ENCODE measurements around the gene SELENOI. TPM values are rescaled to one million over a fixed set of nuclear protein-coding genes. Genes with fewer than 3 reads are reported as not detected.
"Not testable (repeated sequence)": the region's sequence is repeated elsewhere in the genome, so short reads cannot be mapped to it uniquely, and the experiment has no call there.

SELENOI gene
- total and polyA plus RNA-seq, 2 donors, result 4.6 to 9.1 TPM

DNA sequence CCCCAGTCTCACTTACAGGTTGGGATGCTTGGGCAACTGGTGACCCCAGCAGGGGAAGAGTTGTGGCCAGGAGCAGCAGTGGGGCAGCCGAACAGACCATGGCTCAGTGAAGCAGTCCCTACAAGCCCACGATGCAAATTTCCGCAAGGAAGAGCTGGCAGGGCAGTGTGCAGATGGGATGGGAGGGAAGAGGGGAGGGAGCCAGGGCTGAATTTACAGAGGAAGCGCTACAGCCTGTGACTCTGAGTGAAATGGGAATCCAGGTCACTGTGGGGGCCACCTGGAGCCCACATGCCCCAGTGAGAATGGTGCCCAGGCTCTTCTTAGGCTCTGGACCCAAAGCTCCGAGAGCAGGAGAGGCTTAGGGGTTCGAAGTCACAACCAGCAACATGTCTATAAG, 27.0 kb upstream of the SELENOI start:
- WGBS, result 94% methylated on average over 6 of the region's 6 CpGs
- no peaks in the 10 kb centered on the region for H3K4me1 ChIP-seq (ENCODE audit: control insufficient read depth in 2 of 2, insufficient read depth in 2 of 2, low read length in 2 of 2)

DNA sequence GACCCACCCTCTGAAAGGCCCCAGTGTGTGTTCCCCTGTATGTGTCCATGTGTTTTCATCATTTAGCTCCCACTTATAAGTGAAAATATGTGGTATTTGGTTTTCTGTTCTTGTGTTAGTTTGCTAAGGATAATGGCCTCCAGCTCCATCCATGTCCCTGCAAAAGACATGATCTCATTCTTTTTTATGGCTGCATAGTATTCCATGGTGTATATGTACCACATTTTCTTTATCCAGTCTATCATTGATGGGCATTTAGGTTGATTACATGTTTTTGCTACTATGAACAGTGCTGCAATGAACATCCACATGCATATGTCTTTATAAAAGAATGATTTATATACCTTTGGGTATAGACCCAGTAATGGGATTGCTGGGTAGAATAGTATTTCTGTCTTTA, 21.5 kb upstream of the SELENOI start:
- not testable (repeated sequence) for H3K9me3 ChIP-seq (ENCODE audit: control insufficient read depth in 2 of 2, insufficient read depth in 1 of 2, low read length in 1 of 2); H3K27ac ChIP-seq (ENCODE audit: low read depth in 1 of 2, low read length in 1 of 2); H3K4me3 ChIP-seq (ENCODE audit: low read length in 2 of 2); H3K4me1 ChIP-seq (ENCODE audit: control insufficient read depth in 2 of 2, insufficient read depth in 2 of 2, low read length in 2 of 2); H3K27me3 ChIP-seq (ENCODE audit: control insufficient read depth in 2 of 2, insufficient read depth in 1 of 2, low read length in 1 of 2); H3K36me3 ChIP-seq (ENCODE audit: control insufficient read depth in 2 of 2, insufficient read depth in 2 of 2, low read length in 1 of 2); DNase-seq (ENCODE audit: low read depth in 6 of 9, low spot score in 9 of 9)

More for the DNA sequence above, 27.0 kb upstream of the SELENOI start:
- H3K27ac ChIP-seq (ENCODE audit: low read depth in 1 of 2, low read length in 1 of 2), result no peak overlapping the region
- no peaks in the 10 kb centered on the region for H3K36me3 ChIP-seq (ENCODE audit: control insufficient read depth in 2 of 2, insufficient read depth in 2 of 2, low read length in 1 of 2)
- H3K4me3 ChIP-seq (ENCODE audit: low read length in 2 of 2), result no peak overlapping the region
- no peaks in the 10 kb centered on the region for H3K9me3 ChIP-seq (ENCODE audit: control insufficient read depth in 2 of 2, insufficient read depth in 1 of 2, low read length in 1 of 2)
- no peak for DNase-seq (ENCODE audit: low read depth in 6 of 9, low spot score in 9 of 9)
- no peaks in the 10 kb centered on the region for H3K27me3 ChIP-seq (ENCODE audit: control insufficient read depth in 2 of 2, insufficient read depth in 1 of 2, low read length in 1 of 2)

GRCh38 chr2:26324903-26325302, 21.0 kb upstream of the SELENOI start:
- Histone ChIP-seq H3K4me3 (ENCODE audit: low read length in 2 of 2) (no peak overlapping the region), H3K9me3 (ENCODE audit: control insufficient read depth in 2 of 2, insufficient read depth in 1 of 2, low read length in 1 of 2) (no peaks in the 10 kb centered on the region), H3K36me3 (ENCODE audit: control insufficient read depth in 2 of 2, insufficient read depth in 2 of 2, low read length in 1 of 2) (no peaks in the 10 kb centered on the region), H3K27me3 (ENCODE audit: control insufficient read depth in 2 of 2, insufficient read depth in 1 of 2, low read length in 1 of 2) (no peaks in the 10 kb centered on the region), H3K27ac (ENCODE audit: low read depth in 1 of 2, low read length in 1 of 2) (no peak overlapping the region), H3K4me1 (ENCODE audit: control insufficient read depth in 2 of 2, insufficient read depth in 2 of 2, low read length in 2 of 2) (no peaks in the 10 kb centered on the region)
- WGBS, result 80% methylated on average over 3 of the region's 3 CpGs
- DNase-seq (ENCODE audit: low read depth in 6 of 9, low spot score in 9 of 9), result no peak

DNA sequence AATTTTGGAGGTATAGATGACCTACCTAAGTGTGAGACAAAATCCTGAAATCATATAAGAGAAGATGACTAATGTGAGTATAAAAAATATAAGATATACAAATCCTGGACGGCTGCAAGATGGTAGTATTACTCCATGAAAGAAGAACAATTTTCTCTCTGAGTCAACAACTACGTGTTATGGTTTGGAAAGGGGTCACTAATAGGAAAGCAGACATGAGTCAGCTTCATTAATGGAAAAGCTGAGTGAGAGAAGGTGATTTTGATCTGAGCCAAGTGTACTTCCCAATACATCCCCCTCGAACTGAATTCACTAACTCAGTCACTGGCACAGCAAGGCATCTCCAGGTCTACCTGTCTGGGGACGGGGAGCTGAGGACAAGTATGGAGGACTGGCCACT, 20.1 kb upstream of the SELENOI start:
- DNase-seq (ENCODE audit: low read depth in 6 of 9, low spot score in 9 of 9), result no peak
- H3K27me3 ChIP-seq (ENCODE audit: control insufficient read depth in 2 of 2, insufficient read depth in 1 of 2, low read length in 1 of 2), result no peaks in the 10 kb centered on the region
- H3K27ac ChIP-seq (ENCODE audit: low read depth in 1 of 2, low read length in 1 of 2), result no peak overlapping the region
- H3K36me3 ChIP-seq (ENCODE audit: control insufficient read depth in 2 of 2, insufficient read depth in 2 of 2, low read length in 1 of 2), result no peaks in the 10 kb centered on the region
- H3K4me1 ChIP-seq (ENCODE audit: control insufficient read depth in 2 of 2, insufficient read depth in 2 of 2, low read length in 2 of 2), result peaks cover 0 to 6% of the 10 kb centered on the region in 2 donors
- H3K4me3 ChIP-seq (ENCODE audit: low read length in 2 of 2), result no peak overlapping the region
- no peaks in the 10 kb centered on the region for H3K9me3 ChIP-seq (ENCODE audit: control insufficient read depth in 2 of 2, insufficient read depth in 1 of 2, low read length in 1 of 2)
- WGBS, result 93% methylated on average over 4 of the region's 4 CpGs

GRCh38 chr2:26326514-26326913, 19.4 kb upstream of the SELENOI start:
- H3K4me1 ChIP-seq (ENCODE audit: control insufficient read depth in 2 of 2, insufficient read depth in 2 of 2, low read length in 2 of 2), result peaks cover 0 to 6% of the 10 kb centered on the region in 2 donors
- 92% methylated on average over 1 of the region's 1 CpG for WGBS

GRCh38 chr2:26327291-26328272, 18.4 kb upstream of the SELENOI start:
- H3K27ac ChIP-seq (ENCODE audit: low read depth in 1 of 2, low read length in 1 of 2), result no peak overlapping the region
- DNase-seq (ENCODE audit: low read depth in 6 of 9, low spot score in 9 of 9), result no peak
- H3K4me1 ChIP-seq (ENCODE audit: control insufficient read depth in 2 of 2, insufficient read depth in 2 of 2, low read length in 2 of 2), result peaks cover 0 to 6% of the 10 kb centered on the region in 2 donors
- H3K36me3 ChIP-seq (ENCODE audit: control insufficient read depth in 2 of 2, insufficient read depth in 2 of 2, low read length in 1 of 2), result no peaks in the 10 kb centered on the region
- H3K9me3 ChIP-seq (ENCODE audit: control insufficient read depth in 2 of 2, insufficient read depth in 1 of 2, low read length in 1 of 2), result no peaks in the 10 kb centered on the region
- H3K4me3 ChIP-seq (ENCODE audit: low read length in 2 of 2), result no peak overlapping the region
- WGBS, result 82% methylated on average over 5 of the region's 5 CpGs
- no peaks in the 10 kb centered on the region for H3K27me3 ChIP-seq (ENCODE audit: control insufficient read depth in 2 of 2, insufficient read depth in 1 of 2, low read length in 1 of 2)

More at GRCh38 chr2:26326514-26326913, 19.4 kb upstream of the SELENOI start:
- no peaks in the 10 kb centered on the region for H3K27me3 ChIP-seq (ENCODE audit: control insufficient read depth in 2 of 2, insufficient read depth in 1 of 2, low read length in 1 of 2)
- H3K36me3 ChIP-seq (ENCODE audit: control insufficient read depth in 2 of 2, insufficient read depth in 2 of 2, low read length in 1 of 2), result no peaks in the 10 kb centered on the region
- no peaks in the 10 kb centered on the region for H3K9me3 ChIP-seq (ENCODE audit: control insufficient read depth in 2 of 2, insufficient read depth in 1 of 2, low read length in 1 of 2)
- no peak overlapping the region for H3K27ac ChIP-seq (ENCODE audit: low read depth in 1 of 2, low read length in 1 of 2)
- no peak overlapping the region for H3K4me3 ChIP-seq (ENCODE audit: low read length in 2 of 2)
- DNase-seq (ENCODE audit: low read depth in 6 of 9, low spot score in 9 of 9), result no peak

DNA sequence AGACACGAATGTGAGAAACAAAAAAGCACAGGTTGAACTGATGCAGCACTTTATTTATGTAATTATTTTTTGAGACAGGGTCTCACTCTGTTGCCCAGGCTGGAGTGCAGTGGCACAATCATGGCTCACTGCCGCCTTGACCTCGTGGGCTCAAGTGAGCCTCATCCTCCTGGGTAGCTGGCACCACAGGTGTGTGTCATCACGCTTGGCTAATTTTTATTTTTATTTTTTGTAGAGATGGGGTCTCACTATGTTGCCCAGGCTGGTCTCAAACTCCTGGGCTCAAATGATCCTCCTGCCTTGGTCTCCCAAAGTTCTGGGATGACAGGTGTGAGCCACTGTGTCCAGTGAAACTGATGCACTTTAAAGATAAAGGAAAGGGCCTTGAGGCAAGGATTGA, 16.9 kb upstream of the SELENOI start:
- not testable (repeated sequence) for H3K27me3 ChIP-seq (ENCODE audit: control insufficient read depth in 2 of 2, insufficient read depth in 1 of 2, low read length in 1 of 2); H3K36me3 ChIP-seq (ENCODE audit: control insufficient read depth in 2 of 2, insufficient read depth in 2 of 2, low read length in 1 of 2); DNase-seq (ENCODE audit: low read depth in 6 of 9, low spot score in 9 of 9); H3K9me3 ChIP-seq (ENCODE audit: control insufficient read depth in 2 of 2, insufficient read depth in 1 of 2, low read length in 1 of 2); H3K4me3 ChIP-seq (ENCODE audit: low read length in 2 of 2); H3K27ac ChIP-seq (ENCODE audit: low read depth in 1 of 2, low read length in 1 of 2); H3K4me1 ChIP-seq (ENCODE audit: control insufficient read depth in 2 of 2, insufficient read depth in 2 of 2, low read length in 2 of 2)
- WGBS, result 98% methylated on average over 4 of the region's 4 CpGs

- peak in 8 of 9 donors; percentile 54 to 88 (median 70) for DNase-seq (ENCODE audit: low read depth in 6 of 9, low spot score in 9 of 9)
- Histone ChIP-seq H3K9me3 (ENCODE audit: control insufficient read depth in 2 of 2, insufficient read depth in 1 of 2, low read length in 1 of 2) (no peaks in the 10 kb centered on the region), H3K36me3 (ENCODE audit: control insufficient read depth in 2 of 2, insufficient read depth in 2 of 2, low read length in 1 of 2) (no peaks in the 10 kb centered on the region), H3K4me3 (ENCODE audit: low read length in 2 of 2) (no peak overlapping the region), H3K27me3 (ENCODE audit: control insufficient read depth in 2 of 2, insufficient read depth in 1 of 2, low read length in 1 of 2) (no peaks in the 10 kb centered on the region), H3K4me1 (ENCODE audit: control insufficient read depth in 2 of 2, insufficient read depth in 2 of 2, low read length in 2 of 2) (peaks cover 0 to 6% of the 10 kb centered on the region in 2 donors), H3K27ac (ENCODE audit: low read depth in 1 of 2, low read length in 1 of 2) (peak overlapping the region in 1 of 2 donors; percentile 38)
- 4% methylated on average over 7 of the region's 7 CpGs for WGBS
These were observed 15.8 kb upstream of the SELENOI start for GRCh38 chr2:26330114-26330549.

GRCh38 chr2:26330604-26331003, 15.3 kb upstream of the SELENOI start:
- Histone ChIP-seq H3K27me3 (ENCODE audit: control insufficient read depth in 2 of 2, insufficient read depth in 1 of 2, low read length in 1 of 2) (no peaks in the 10 kb centered on the region), H3K4me3 (ENCODE audit: low read length in 2 of 2) (no peak overlapping the region), H3K36me3 (ENCODE audit: control insufficient read depth in 2 of 2, insufficient read depth in 2 of 2, low read length in 1 of 2) (no peaks in the 10 kb centered on the region), H3K9me3 (ENCODE audit: control insufficient read depth in 2 of 2, insufficient read depth in 1 of 2, low read length in 1 of 2) (no peaks in the 10 kb centered on the region), H3K27ac (ENCODE audit: low read depth in 1 of 2, low read length in 1 of 2) (peak overlapping the region in 1 of 2 donors; percentile 38), H3K4me1 (ENCODE audit: control insufficient read depth in 2 of 2, insufficient read depth in 2 of 2, low read length in 2 of 2) (peaks cover 0 to 6% of the 10 kb centered on the region in 2 donors)
- WGBS, result 96% methylated on average over 3 of the region's 3 CpGs
- DNase-seq (ENCODE audit: low read depth in 6 of 9, low spot score in 9 of 9), result no peak

Measured in thymus (tissue), 11 donors.